Measurements from ENCODE around the gene MYH9. TPM values are rescaled to one million over a fixed set of nuclear protein-coding genes. Genes with fewer than 3 reads are reported as not detected.

Gene MYH9
- total RNA-seq, 2 experiments from 2014 or later: 901 to 925 TPM

DNA sequence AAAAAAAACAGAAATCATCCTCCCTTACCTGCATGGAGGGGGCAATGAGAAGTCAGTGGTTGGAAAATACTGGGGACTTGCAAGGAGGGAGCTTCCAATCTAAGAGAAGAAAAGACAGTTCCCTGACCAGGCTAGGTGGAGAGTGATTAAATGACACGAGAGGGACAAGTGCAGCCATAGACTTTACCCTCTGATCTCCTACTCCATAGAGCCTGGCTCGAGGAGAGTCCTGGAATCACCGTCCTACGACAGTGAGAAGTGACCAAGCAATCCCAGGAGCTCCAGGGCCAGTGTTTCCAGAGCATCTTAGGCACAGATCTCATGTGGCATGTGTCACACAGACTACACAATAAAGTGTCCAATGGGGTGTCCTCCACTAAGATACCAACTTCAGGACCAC, 25.7 kb downstream of the MYH9 start:
- POLR2A ChIA-PET: interaction anchor here (0.6 to 49.5 kb wide), 4 partner anchors 6 to 105 kb away, joined by 4 to 1847 read pairs (median 926); partner anchors contain the start of gene MYH9
- peaks cover 82% of the 10 kb centered on the region for H3K36me3 Mint-ChIP-seq (ENCODE audit: low read depth)

GRCh38 chr22:36360871-36361383, 26.8 kb downstream of the MYH9 start:
- no peaks in the 10 kb centered on the region for H3K27me3 ChIP-seq (ENCODE audit: control insufficient read depth in 1 of 2, insufficient read depth in 2 of 2, low read length in 2 of 2)
- H3K4me3 Mint-ChIP-seq: peak overlapping the region; percentile 55
- CTCF ChIA-PET: interaction anchor here (1.5 kb wide), 1 partner anchor 16 kb away, joined by 4 read pairs; no protein-coding TSS in a partner anchor
- TF ChIP-seq, protein P1, sequence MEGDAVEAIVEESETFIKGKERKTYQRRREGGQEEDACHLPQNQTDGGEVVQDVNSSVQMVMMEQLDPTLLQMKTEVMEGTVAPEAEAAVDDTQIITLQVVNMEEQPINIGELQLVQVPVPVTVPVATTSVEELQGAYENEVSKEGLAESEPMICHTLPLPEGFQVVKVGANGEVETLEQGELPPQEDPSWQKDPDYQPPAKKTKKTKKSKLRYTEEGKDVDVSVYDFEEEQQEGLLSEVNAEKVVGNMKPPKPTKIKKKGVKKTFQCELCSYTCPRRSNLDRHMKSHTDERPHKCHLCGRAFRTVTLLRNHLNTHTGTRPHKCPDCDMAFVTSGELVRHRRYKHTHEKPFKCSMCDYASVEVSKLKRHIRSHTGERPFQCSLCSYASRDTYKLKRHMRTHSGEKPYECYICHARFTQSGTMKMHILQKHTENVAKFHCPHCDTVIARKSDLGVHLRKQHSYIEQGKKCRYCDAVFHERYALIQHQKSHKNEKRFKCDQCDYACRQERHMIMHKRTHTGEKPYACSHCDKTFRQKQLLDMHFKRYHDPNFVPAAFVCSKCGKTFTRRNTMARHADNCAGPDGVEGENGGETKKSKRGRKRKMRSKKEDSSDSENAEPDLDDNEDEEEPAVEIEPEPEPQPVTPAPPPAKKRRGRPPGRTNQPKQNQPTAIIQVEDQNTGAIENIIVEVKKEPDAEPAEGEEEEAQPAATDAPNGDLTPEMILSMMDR (IDR thresholded peaks at IDR 0.05): no peak
- peaks cover 93% of the 10 kb centered on the region for H3K4me1 Mint-ChIP-seq (ENCODE audit: low read depth)
- peaks cover 47% of the 10 kb centered on the region for H3K36me3 ChIP-seq (ENCODE audit: insufficient read depth, low read length)
- intact Hi-C loops (cut with DNase I, micrococcal nuclease): no loop called here
- H3K27me3 Mint-ChIP-seq: no peaks in the 10 kb centered on the region
- H3K9me3 Mint-ChIP-seq: no peaks in the 10 kb centered on the region
- H3K27ac ChIP-seq (ENCODE audit: low read depth in 1 of 2, low read length in 2 of 2): peak overlapping the region; percentile 69 to 91
- H3K4me3 ChIP-seq (ENCODE audit: low read length): peak overlapping the region; percentile 6
- no peaks in the 10 kb centered on the region for H3K9me3 ChIP-seq (ENCODE audit: control insufficient read depth in 1 of 2, insufficient read depth in 1 of 2, low read length in 2 of 2)
- peaks cover 78% of the 10 kb centered on the region for H3K36me3 Mint-ChIP-seq (ENCODE audit: low read depth)
- peaks cover 100% of the 10 kb centered on the region for H3K4me1 ChIP-seq (ENCODE audit: insufficient read depth, low read length)
- DNase-seq (no peak), ATAC-seq (ENCODE audit: poor library complexity) (no peak)
- POLR2A ChIA-PET: interaction anchor here (2.4 to 49.5 kb wide), 3 partner anchors 6 to 33 kb away, joined by 6 to 1847 read pairs (median 1847); partner anchors contain the start of gene MYH9
- H3K27ac Mint-ChIP-seq: peak overlapping the region; percentile 93

More for the DNA sequence above, 25.7 kb downstream of the MYH9 start:
- DNase-seq (no peak), ATAC-seq (ENCODE audit: poor library complexity) (no peak)
- Mint-ChIP-seq H3K4me3 (peak overlapping the region; percentile 55), H3K27me3 (no peaks in the 10 kb centered on the region), H3K27ac (peak overlapping the region; percentile 93), H3K4me1 (ENCODE audit: low read depth) (peaks cover 95% of the 10 kb centered on the region), H3K9me3 (no peaks in the 10 kb centered on the region)
- intact Hi-C loops (cut with DNase I, micrococcal nuclease): no loop called here
- H3K4me3 ChIP-seq (ENCODE audit: low read length): no peak overlapping the region
- CTCF ChIA-PET: interaction anchor here (1.0 kb wide), 1 partner anchor 17 kb away, joined by 3 read pairs; no protein-coding TSS in a partner anchor
- H3K27me3 ChIP-seq (ENCODE audit: control insufficient read depth in 1 of 2, insufficient read depth in 2 of 2, low read length in 2 of 2): no peaks in the 10 kb centered on the region
- H3K4me1 ChIP-seq (ENCODE audit: insufficient read depth, low read length): peaks cover 100% of the 10 kb centered on the region
- peaks cover 52% of the 10 kb centered on the region for H3K36me3 ChIP-seq (ENCODE audit: insufficient read depth, low read length)
- H3K27ac ChIP-seq (ENCODE audit: low read depth in 1 of 2, low read length in 2 of 2): peak overlapping the region; percentile 24 to 91
- TF ChIP-seq, protein P1 (IDR thresholded peaks at IDR 0.05): no peak
- H3K9me3 ChIP-seq (ENCODE audit: control insufficient read depth in 1 of 2, insufficient read depth in 1 of 2, low read length in 2 of 2): no peaks in the 10 kb centered on the region

GRCh38 chr22:36360011-36360410, 27.8 kb downstream of the MYH9 start:
- intact Hi-C loops (cut with DNase I, micrococcal nuclease): no loop called here
- Mint-ChIP-seq H3K27me3 (no peaks in the 10 kb centered on the region), H3K4me3 (peak overlapping the region; percentile 74), H3K36me3 (ENCODE audit: low read depth) (peaks cover 83% of the 10 kb centered on the region), H3K4me1 (ENCODE audit: low read depth) (peaks cover 95% of the 10 kb centered on the region), H3K9me3 (no peaks in the 10 kb centered on the region), H3K27ac (peak overlapping the region; percentile 93)
- no peaks in the 10 kb centered on the region for H3K27me3 ChIP-seq (ENCODE audit: control insufficient read depth in 1 of 2, insufficient read depth in 2 of 2, low read length in 2 of 2)
- DNase-seq (no peak), ATAC-seq (ENCODE audit: poor library complexity) (no peak)
- H3K4me1 ChIP-seq (ENCODE audit: insufficient read depth, low read length): peaks cover 100% of the 10 kb centered on the region
- H3K27ac ChIP-seq (ENCODE audit: low read depth in 1 of 2, low read length in 2 of 2): peak overlapping the region in 1 of 2 donors; percentile 49
- TF ChIP-seq, protein P1 (IDR thresholded peaks at IDR 0.05): no peak
- no peak overlapping the region for H3K4me3 ChIP-seq (ENCODE audit: low read length)
- ChIA-PET POLR2A (interaction anchor here (2.4 to 49.5 kb wide), 3 partner anchors 5 to 32 kb away, joined by 6 to 1847 read pairs (median 1847); partner anchors contain the start of gene MYH9), CTCF (interaction anchor here (1.5 kb wide), 1 partner anchor 17 kb away, joined by 4 read pairs; no protein-coding TSS in a partner anchor)
- H3K9me3 ChIP-seq (ENCODE audit: control insufficient read depth in 1 of 2, insufficient read depth in 1 of 2, low read length in 2 of 2): no peaks in the 10 kb centered on the region
- peaks cover 49% of the 10 kb centered on the region for H3K36me3 ChIP-seq (ENCODE audit: insufficient read depth, low read length)
